ENCODE results near the gene PLEKHG4B.

The PLEKHG4B gene

DNA sequence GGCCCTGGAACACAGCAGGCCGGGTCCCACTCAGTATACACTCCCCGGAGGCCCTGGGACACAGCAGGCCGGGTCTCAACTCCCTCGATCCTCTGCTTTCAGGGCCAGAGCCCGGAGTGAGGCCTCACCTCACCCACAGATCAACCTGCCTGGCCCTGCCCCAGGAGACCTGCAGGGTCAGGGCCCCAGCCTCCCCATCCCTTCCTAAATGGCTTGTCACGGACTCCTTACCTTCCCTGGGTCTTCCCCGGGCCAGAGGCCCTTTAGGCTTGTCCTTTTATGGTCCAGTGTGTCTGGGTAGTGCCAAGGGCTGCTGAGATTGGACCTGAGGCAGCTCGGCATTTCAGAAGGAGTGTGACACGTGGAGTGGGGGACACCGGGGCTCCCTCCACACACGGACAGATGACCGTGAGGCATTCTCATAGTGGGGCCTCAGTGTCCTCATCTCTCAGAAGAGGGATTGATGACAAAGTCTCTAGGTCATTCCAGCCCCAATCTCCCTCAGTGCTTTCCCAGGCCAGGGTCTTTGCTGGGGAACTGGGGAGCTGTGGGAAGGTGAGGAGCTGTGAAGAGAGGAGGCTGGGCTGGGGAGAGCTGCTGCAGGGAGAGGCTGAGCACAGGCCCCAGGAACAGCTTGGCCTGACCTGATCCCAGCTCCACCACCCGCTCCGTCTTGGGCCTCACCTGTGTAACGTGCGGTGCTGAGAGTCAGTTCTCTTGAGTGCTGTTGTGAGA, 18.0 kb upstream of the PLEKHG4B start:
- no peak for DNase-seq
- intact Hi-C loops (cut with DNase I), result no loop called here

DNA sequence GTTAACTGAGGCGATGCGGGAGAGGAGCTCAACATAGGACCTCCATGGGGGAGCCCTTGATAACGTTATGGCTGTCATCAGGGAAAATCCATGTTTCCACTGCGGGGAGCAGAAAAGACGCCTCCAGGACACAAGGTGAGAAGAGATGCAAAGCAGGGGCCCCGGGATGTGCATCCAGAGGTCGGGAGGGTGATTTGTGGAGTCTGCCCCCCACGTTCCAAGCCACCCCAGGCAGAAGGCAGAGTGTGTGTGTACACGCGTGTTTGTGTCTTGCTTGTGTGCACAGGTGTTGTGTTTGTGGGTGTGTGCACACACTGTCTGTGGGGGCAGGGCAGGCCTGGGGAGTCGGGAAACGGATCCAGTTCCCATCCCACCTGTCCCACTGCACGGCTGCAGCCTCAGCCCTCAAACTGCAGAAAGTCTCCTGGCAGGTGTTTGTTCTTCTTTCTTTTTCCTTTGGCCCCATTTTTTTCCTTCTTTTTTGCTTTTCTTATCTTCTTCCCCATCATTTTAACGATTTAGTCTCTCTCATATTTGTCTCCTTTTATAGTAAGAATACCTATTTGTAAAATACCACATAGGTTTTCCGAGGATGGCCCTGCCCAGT, 17.4 kb upstream of the PLEKHG4B start:
- intact Hi-C loops (cut with DNase I), result no loop called here
- DNase-seq, result no peak

GRCh38 chr5:75331-76320, 16.3 kb upstream of the PLEKHG4B start:
- DNase-seq, result peak in 11 of 42 donors; percentile 16 to 63 (median 39)
- intact Hi-C loops (cut with DNase I), result no loop called here

GRCh38 chr5:76358-77169, 15.4 kb upstream of the PLEKHG4B start:
- intact Hi-C loops (cut with DNase I), result no loop called here
- peak in 1 of 42 donors; percentile 34 for DNase-seq

DNA sequence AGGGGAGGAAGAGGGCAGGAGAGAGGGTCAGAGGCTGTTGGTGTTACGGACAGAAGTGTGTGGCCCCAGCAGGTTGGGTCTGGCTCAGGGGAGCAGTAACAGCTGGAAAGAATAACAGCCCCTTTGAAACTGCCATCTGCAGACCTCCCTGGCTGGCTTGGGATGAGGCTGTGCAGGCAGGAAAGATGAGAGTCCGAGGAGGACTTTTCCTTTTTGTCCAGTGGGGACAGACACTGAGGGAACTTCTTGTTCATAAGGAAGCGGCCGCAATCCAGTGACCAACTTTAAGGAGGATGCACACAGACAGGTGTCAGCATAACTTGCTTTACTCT, 14.8 kb upstream of the PLEKHG4B start:
- intact Hi-C loops (cut with DNase I), result no loop called here
- DNase-seq, result peak in 1 of 42 donors; percentile 33

- peak in 1 of 42 donors; percentile 21 for DNase-seq
- intact Hi-C loops (cut with DNase I), result no loop called here
Observed at GRCh38 chr5:77546-77945, 14.4 kb upstream of the PLEKHG4B start.

- peak in 1 of 42 donors; percentile 16 for DNase-seq
- intact Hi-C loops (cut with DNase I), result no loop called here
Observed at GRCh38 chr5:77957-78804, 13.8 kb upstream of the PLEKHG4B start.

- no peak for DNase-seq
- intact Hi-C loops (cut with DNase I), result no loop called here
Observed at GRCh38 chr5:78805-79149, 13.2 kb upstream of the PLEKHG4B start.

- DNase-seq, result no peak
- intact Hi-C loops (cut with DNase I), result no loop called here
Observed at GRCh38 chr5:79263-79662, 12.7 kb upstream of the PLEKHG4B start.

DNA sequence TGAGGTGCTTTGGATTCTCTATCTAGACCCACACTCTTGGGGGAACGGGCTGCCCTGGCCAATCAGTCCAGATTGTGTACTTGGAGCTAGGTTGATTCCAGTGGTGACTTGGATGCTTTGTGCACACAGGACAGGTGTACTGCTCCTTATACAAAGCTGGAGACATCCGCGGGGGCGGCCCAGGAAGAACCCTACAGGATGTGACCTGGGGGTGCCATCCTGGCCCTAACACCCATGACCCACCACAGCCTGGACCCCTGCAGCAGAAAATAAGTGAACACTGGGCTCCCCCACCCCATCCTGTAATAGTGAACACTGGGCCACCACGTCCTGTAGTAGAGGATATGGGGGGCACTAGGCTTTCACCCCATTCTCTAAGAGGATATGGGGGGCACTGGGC, 12.1 kb upstream of the PLEKHG4B start:
- no peak for DNase-seq
- intact Hi-C loops (cut with DNase I), result no loop called here

GRCh38 chr5:81391-82021, 10.5 kb upstream of the PLEKHG4B start:
- DNase-seq, result no peak
- intact Hi-C loops (cut with DNase I), result no loop called here

DNA sequence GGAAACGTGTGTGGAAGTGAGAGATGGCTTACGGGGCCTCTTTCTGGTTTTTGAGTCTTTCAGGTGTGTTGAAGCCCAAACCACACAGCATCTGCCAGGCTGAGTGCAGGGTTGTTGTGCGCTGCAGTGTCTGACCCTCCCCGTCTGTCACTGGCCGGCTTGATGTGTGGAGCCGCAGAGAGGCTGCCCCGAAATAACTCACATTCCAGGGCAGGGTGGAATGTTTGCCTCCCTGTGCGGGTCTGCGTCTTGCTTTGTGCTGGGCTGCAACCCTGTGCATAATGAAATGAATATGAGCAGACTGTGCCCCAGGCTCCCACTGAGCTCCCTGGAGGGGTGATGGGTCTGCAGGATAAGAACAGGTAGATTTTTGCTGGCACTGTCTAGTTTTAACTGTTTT, 9.9 kb upstream of the PLEKHG4B start:
- intact Hi-C loops (cut with DNase I), result no loop called here
- DNase-seq, result no peak

- intact Hi-C loops (cut with DNase I), result no loop called here
- DNase-seq, result no peak
Observed at GRCh38 chr5:82570-82969, 9.4 kb upstream of the PLEKHG4B start.

- intact Hi-C loops (cut with DNase I), result no loop called here
Observed at GRCh38 chr5:83029-83428, 8.9 kb upstream of the PLEKHG4B start.

GRCh38 chr5:85334-85995, 6.5 kb upstream of the PLEKHG4B start:
- intact Hi-C loops (cut with DNase I), result no loop called here
- DNase-seq, result peak in 1 of 42 donors; percentile 16

More at GRCh38 chr5:83029-83428, 8.9 kb upstream of the PLEKHG4B start:
- no peak for DNase-seq

DNA sequence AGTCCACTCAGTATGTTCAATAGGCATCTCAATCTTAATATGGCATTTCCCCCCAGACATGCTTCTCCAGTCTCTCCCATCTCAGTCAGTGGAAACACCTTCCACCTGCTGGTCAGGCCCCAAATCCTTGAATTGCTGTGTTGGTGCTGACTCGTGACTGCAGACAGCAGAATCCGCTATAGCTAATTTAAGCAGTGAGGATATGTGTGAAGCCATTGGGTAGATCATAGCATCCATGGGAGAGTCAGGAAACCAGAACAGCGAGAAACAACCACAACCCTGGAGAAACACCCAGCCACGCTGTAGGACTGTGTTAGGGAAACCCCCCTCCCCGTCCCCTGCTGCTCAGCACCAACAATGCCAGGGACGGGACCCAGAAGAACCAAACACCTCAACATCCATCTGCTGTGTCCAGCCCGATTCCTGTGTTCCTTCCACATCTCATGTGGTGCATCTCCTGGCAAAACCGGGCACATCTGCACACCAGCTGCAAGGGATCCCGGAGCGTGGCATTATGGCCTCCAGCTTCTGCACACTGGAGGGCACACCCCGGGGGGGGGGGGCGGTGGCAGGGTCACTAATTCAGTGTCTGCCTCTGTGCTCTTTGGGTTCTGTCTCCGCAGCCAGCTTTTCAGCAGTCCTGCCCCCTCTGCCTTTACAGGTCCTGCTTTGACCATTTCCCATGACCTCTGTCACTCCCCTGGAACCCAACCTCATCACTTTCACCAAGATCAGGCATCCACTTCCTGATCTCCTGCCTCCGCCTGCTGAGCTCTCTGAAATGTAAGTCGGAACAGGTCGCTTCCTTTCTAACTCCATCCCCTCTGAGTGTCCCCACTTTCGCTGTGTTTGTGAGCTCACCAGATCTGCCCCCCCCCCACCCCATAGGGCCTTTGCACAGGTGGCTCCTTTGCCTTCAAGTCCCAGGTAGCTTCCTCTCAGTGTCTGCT, 2.4 kb upstream of the PLEKHG4B start:
- intact Hi-C loops (cut with DNase I), result no loop called here

More for the DNA sequence above, 2.4 kb upstream of the PLEKHG4B start:
- peak in 3 of 42 donors; percentile 5 to 27 (median 22) for DNase-seq

Data from head of caudate nucleus (tissue), 42 donors.